ENCODE results near the gene TPRN.
A peak's percentile ranks its signal among the peaks of the same experiment; 100 is the strongest.

The TPRN gene

GRCh38 chr9:137236238-137236935 is 35.8 kb upstream of the TPRN start:
- peak; percentile 97 for DNase-seq

- DNase-seq: no peak
These were observed 35.1 kb upstream of the TPRN start for GRCh38 chr9:137235424-137236237.

GRCh38 chr9:137234758-137235423 is 34.4 kb upstream of the TPRN start:
- DNase-seq: no peak

GRCh38 chr9:137234055-137234697 is 33.6 kb upstream of the TPRN start:
- DNase-seq: no peak

DNA sequence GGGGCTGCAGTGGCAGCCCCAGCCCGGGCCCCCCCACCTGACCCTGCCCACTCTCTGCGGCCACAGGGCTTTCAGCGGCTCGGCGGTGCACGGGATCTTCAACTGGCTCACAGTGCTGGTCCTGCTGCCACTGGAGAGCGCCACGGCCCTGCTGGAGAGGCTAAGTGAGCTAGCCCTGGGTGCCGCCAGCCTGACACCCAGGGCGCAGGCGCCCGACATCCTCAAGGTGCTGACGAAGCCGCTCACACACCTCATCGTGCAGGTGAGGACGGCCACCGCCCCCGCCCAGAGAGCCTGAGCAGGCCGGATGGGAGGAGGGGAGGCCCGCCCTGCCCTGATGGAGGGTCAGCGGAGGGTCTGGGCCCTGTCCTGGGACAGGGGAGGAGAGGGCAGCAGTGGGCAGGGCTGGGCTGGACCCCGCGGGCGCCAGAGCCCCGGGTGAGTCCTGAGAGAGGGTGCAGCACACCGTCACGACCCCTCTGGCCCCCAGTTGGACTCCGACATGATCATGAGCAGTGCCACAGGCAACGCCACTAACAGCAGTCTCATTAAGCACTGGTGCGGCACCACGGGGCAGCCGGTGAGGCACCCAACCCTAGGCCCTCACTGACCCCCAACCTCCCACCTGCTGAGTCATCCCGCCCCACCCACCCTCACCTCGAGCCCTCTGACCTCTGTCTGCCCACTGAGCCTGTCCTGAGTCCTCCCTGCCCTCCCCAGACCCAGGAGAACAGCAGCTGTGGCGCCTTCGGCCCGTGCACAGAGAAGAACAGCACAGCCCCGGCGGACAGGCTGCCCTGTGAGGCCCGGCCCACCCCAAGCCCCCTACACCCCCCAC is 32.8 kb upstream of the TPRN start:
- DNase-seq: no peak

DNA sequence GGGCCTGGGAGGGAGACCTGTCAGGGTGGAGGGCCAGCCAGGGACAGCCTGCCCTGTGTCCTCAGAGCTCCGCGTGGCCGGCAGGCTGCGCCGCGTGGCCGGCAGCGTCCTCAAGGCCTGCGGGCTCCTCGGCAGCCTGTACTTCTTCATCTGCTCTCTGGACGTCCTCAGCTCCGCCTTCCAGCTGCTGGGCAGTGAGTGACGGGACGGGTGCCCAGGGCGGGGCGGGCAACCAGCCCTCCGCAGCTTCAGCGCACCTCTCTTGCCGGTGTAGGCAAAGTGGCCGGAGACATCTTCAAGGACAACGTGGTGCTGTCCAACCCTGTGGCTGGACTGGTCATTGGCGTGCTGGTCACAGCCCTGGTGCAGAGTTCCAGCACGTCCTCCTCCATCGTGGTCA is 32.0 kb upstream of the TPRN start:
- no peak for DNase-seq

- no peak for DNase-seq
These were observed 31.6 kb upstream of the TPRN start for GRCh38 chr9:137232101-137232500.

- no peak for DNase-seq
These were observed 31.0 kb upstream of the TPRN start for GRCh38 chr9:137231372-137232039.

- DNase-seq: no peak
These were observed 30.3 kb upstream of the TPRN start, which contains the start of gene SLC34A3 for GRCh38 chr9:137230705-137231371. Gene SLC34A3, plus strand, starts transcription at chr9:137230901. Its CDS starts 802 bp downstream, at chr9:137231703.

GRCh38 chr9:137229903-137230704 is 29.6 kb upstream of the TPRN start:
- no peak for DNase-seq

- DNase-seq: no peak
These were observed 28.7 kb upstream of the TPRN start for GRCh38 chr9:137228968-137229896.

- no peak for DNase-seq
These were observed 28.0 kb upstream of the TPRN start for GRCh38 chr9:137228506-137228967.

GRCh38 chr9:137227853-137228505 is 27.4 kb upstream of the TPRN start:
- DNase-seq: no peak

DNA sequence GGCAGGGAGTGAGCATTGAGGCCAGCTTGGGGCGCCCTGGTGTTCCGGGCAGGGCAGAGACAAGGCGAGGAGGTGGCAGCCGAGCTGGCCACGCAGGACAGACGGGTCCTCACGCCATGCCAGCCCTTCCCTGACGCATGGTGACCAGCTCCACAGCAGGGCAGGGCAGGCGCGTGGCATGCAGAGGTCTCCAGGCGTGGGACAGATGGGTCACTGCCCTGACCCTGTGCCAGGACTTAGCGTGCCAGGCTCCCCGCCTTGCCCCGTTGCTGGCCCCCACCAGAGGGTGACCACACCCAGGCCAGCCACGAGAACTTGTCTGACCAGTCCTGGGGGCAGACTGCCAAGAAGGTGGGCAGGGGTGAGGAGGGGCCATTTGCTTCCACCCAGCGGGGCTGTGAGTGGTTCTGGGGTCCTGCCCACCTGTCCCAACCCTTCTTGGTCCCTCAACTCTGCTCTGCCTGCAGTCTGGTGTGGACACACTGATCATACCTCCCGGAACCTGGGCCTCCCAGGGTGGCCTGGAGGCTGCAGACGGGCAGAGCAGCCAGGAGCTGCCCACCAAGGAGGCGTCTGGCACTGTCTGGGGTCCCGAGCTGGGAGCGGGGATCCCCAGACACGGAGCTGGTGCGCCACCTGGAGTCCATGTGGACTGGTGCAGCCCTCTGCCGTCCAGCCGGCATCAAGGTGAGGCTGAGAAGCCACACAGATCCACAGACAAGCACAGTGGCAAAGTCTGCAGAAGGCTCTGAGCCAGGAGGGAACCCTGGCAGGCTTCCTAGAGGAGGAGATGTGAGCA is 26.7 kb upstream of the TPRN start, which contains the start of gene RNF224:
TSS of gene RNF224 (plus strand) at position 449 of the 799 bp plus-strand sequence. CDS start 834 bp downstream, outside the sequence.
- peak; percentile 91 for DNase-seq

GRCh38 chr9:137226338-137227053 is 26.0 kb upstream of the TPRN start:
- no peak for DNase-seq

DNA sequence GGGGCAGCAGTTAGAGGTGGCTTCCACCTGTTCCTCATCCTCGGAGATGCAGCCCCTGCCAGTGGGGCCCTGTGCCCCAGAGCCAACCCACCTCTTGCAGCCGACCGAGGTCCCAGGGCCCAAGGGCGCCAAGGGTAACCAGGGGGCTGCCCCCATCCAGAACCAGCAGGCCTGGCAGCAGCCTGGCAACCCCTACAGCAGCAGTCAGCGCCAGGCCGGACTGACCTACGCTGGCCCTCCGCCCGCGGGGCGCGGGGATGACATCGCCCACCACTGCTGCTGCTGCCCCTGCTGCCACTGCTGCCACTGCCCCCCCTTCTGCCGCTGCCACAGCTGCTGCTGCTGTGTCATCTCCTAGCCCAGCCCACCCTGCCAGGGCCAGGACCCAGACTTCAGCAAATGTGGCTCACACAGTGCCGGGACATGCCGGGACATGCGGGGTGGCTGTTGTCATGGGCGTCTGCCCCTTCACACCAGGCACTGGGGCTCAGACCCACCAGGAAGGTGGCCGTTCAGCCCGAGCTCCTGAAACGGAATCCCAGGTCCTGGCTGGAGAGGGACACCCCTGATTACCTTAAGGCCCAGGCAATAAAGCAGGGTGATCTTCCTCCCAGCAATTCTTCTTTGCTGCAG is 25.3 kb upstream of the TPRN start:
- no peak for DNase-seq
